ENCODE measurements around the gene GRWD1. TPM values are rescaled to one million over a fixed set of nuclear protein-coding genes. Genes with fewer than 3 reads are reported as not detected.

GRWD1 gene
- total and polyA plus RNA-seq, 2 of the 13 experiments (the other 11 are each of a cell fraction or from before 2014, with no cell fraction given), result 10.8 to 46.6 TPM

- TF ChIP-seq ZBTB10 (CRISPR knock-in tag; IDR thresholded peaks at IDR 0.05; ENCODE audit: borderline replicate concordance) (no peak), CENPBD1 (CRISPR knock-in tag; IDR thresholded peaks at IDR 0.05; ENCODE audit: borderline replicate concordance, low read depth) (no peak), YY1 (IDR thresholded peaks at IDR 0.05; ENCODE audit: insufficient read depth, insufficient replicate concordance, low read depth, low read length) (peak; percentile 8), ZNF431 (CRISPR knock-in tag; IDR thresholded peaks at IDR 0.05; ENCODE audit: borderline replicate concordance, low read depth) (no peak)
These were observed 55.2 kb downstream of the GRWD1 start (continued) for GRCh38 chr19:48500830-48501493.

- H3K9ac ChIP-seq (ENCODE audit: insufficient read depth, low read depth, low read length), result peak overlapping the region; percentile 56
- POLR2A ChIA-PET, result interaction anchor here (0.6 to 1.2 kb wide), 12 partner anchors 9 to 139 kb away, joined by 3 to 13 read pairs (median 4); partner anchors contain the start of genes RPL18, SPHK2 and TMEM143
- in situ Hi-C loops (cut with HindIII; ENCODE audit: extremely low pct_ligation_motif_present, low pct_unique_long_range_greater_than_20kb) (loop anchor here (5.0 kb wide), 1 partner anchor 86 kb away; no protein-coding TSS in a partner anchor), intact Hi-C loops (cut with micrococcal nuclease; ENCODE audit: unreplicated experiment) (no loop called here)
- 0% methylated on average over 12 of the region's 20 CpGs for WGBS (ENCODE audit: low lambda C conversion rate)
- peak overlapping the region; percentile 58 to 85 (median 60) for H3K4me3 ChIP-seq (replicated peaks in 1 of 3; ENCODE audit: insufficient read depth in 1 of 3, low read depth in 2 of 3, low read length in 3 of 3)
- BruUV-seq (replicated peaks), result no TSS peak
- H4K20me1 ChIP-seq (ENCODE audit: insufficient read depth, low read length), result no peaks in the 10 kb centered on the region
- FAIRE-seq (no peak), DNase-seq (ENCODE audit: low spot score) (peak; percentile 86), ATAC-seq (peak; percentile 64)
- peak overlapping the region; percentile 69 for H2AFZ ChIP-seq (ENCODE audit: low read length)
- no peaks in the 10 kb centered on the region for H3K79me2 ChIP-seq (ENCODE audit: insufficient read depth, low read length)
- no peak overlapping the region for H3K27ac ChIP-seq (ENCODE audit: extremely low read length, insufficient read depth, low read length)
- peak overlapping the region; percentile 97 for H3K4me2 ChIP-seq (ENCODE audit: low read depth, low read length)
- peaks cover 47% of the 10 kb centered on the region for H3K4me1 ChIP-seq (ENCODE audit: insufficient read depth, low read length)
- CTCF ChIA-PET (ENCODE audit: low intra/inter-chr PET ratio, low total read pairs), result interaction anchor here (1.0 kb wide), 1 partner anchor 82 kb away, joined by 6 read pairs; no protein-coding TSS in a partner anchor
- no peaks in the 10 kb centered on the region for H3K36me3 ChIP-seq (replicated peaks in 1 of 2; ENCODE audit: control insufficient read depth in 1 of 2, insufficient read depth in 2 of 2, low read length in 2 of 2)
- H3K27me3 ChIP-seq (ENCODE audit: control insufficient read depth in 1 of 2, insufficient read depth in 2 of 2, low read length in 2 of 2), result peaks cover 0 to 9% of the 10 kb centered on the region in 2 experiments; a peak in 1 of 5 replicates
- H3K9me3 ChIP-seq (ENCODE audit: low read length), result no peaks in the 10 kb centered on the region
- TF ChIP-seq CBX1 (IDR thresholded peaks at IDR 0.05; ENCODE audit: low read depth), result no peak
- no peak for TF ChIP-seq FOSL2 (CRISPR knock-in tag; IDR thresholded peaks at IDR 0.05)
- TF ChIP-seq ARNTL (CRISPR knock-in tag; IDR thresholded peaks at IDR 0.05), result 0 out of 2 replicates have a peak, but pooled peaks have one; percentile 24
- peak; percentile 84 for TF ChIP-seq HNRNPLL (IDR thresholded peaks at IDR 0.05; ENCODE audit: low read depth, low read length, poor library complexity, severe bottlenecking)
- no peak for TF ChIP-seq KLF13 (CRISPR knock-in tag; IDR thresholded peaks at IDR 0.05)
- TF ChIP-seq FOSL1 (CRISPR knock-in tag; IDR thresholded peaks at IDR 0.05; ENCODE audit: borderline replicate concordance), result no peak
- no peak for TF ChIP-seq ZNF10 (CRISPR knock-in tag; IDR thresholded peaks at IDR 0.05; ENCODE audit: borderline replicate concordance, low read depth)
- no peak for TF ChIP-seq ZBTB37 (CRISPR knock-in tag; IDR thresholded peaks at IDR 0.05)
- TF ChIP-seq ZNF691 (CRISPR knock-in tag; IDR thresholded peaks at IDR 0.05; ENCODE audit: borderline replicate concordance, low read depth), result 0 out of 2 replicates have a peak, but pooled peaks have one; percentile 57
- TF ChIP-seq NFATC3 (CRISPR knock-in tag; IDR thresholded peaks at IDR 0.05), result no peak
- peak; percentile 10; the same call in 1 of the 2 replicates for TF ChIP-seq FOXK2 (IDR thresholded peaks at IDR 0.05)
These were observed 55.9 kb downstream of the GRWD1 start for GRCh38 chr19:48501494-48502349.

Measured in HepG2 (cell line).